Measurements from ENCODE around the gene CCDC187.

DNA sequence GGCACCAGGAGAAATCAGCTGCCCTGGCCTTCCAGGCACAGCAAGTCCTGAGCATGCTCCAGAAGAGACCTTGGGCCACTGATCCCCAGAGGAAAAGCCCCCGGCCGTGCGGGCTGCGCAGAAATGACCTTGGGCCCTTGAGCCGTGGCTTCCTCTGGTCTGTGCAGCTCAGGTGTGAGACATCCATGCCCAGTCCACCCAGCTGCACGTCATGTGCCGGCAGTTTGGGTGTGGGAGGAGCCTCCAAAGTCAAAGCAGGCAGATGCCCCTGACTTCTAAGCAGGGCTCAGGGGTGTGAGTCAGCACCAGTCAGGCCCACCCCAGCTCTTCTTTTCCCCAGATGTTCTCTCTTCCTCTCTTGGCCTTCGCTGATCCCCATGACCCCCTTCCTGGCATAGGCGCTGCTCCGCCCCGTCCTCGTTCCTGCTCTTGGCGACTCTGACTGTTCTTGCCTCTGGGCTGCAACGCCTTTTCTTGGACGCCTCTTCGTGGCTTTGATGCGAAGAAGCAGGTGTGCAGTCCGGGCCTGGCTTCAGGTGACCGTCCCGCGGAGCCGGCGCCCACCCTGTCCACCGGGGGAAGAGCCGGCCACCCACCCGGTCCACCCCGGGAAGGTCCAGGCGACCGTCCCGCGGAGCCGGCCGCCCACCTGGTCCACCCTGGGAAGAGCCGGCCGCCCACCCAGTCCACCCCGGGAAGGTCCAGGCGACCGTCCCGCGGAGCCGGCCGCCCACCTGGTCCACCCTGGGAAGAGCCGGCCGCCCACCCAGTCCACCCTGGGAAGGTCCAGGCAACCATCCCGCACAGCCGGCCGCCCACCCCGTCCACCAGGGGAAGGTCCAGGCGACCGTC is 52.4 kb downstream of the CCDC187 start:
- TF ChIP-seq, protein P1, sequence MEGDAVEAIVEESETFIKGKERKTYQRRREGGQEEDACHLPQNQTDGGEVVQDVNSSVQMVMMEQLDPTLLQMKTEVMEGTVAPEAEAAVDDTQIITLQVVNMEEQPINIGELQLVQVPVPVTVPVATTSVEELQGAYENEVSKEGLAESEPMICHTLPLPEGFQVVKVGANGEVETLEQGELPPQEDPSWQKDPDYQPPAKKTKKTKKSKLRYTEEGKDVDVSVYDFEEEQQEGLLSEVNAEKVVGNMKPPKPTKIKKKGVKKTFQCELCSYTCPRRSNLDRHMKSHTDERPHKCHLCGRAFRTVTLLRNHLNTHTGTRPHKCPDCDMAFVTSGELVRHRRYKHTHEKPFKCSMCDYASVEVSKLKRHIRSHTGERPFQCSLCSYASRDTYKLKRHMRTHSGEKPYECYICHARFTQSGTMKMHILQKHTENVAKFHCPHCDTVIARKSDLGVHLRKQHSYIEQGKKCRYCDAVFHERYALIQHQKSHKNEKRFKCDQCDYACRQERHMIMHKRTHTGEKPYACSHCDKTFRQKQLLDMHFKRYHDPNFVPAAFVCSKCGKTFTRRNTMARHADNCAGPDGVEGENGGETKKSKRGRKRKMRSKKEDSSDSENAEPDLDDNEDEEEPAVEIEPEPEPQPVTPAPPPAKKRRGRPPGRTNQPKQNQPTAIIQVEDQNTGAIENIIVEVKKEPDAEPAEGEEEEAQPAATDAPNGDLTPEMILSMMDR (IDR thresholded peaks at IDR 0.05; ENCODE audit: low read depth, low read length, poor library complexity, severe bottlenecking): no peak
- TF ChIP-seq EZH2phosphoT487 (IDR thresholded peaks at IDR 0.05; ENCODE audit: borderline replicate concordance, low read length): no peak
